Lower lobe of right lung (tissue), 2 donors: ENCODE measurements around the gene NID2. TPM values are rescaled to one million over a fixed set of nuclear protein-coding genes. Genes with fewer than 3 reads are reported as not detected.

ENCODE experiments used
- ATAC-seq, 2 donors: fragments of 200-7000 bp; cut with Tn5 transposase; one replicate each; pipeline ENCODE4 v1.9.1; 2020 to 2022; ENCODE audit warnings: mild to moderate bottlenecking in 2 of 2, moderate library complexity in 2 of 2
- DNase-seq: peaks from one replicate; pipeline ENCODE4 v3.0.0-alpha.2; 2020
- H3K27ac ChIP-seq: fragments of 200-600 bp; one replicate; pipeline ENCODE4 v1.8.0; 2022
- H3K27me3 ChIP-seq: fragments of 200-600 bp; one replicate; pipeline ENCODE4 v1.8.0; 2022; ENCODE audit warnings: low read depth
- H3K36me3 ChIP-seq: fragments of 200-600 bp; one replicate; pipeline ENCODE4 v1.8.0; 2022; ENCODE audit warnings: mild to moderate bottlenecking
- H3K4me1 ChIP-seq: fragments of 200-600 bp; one replicate; pipeline ENCODE4 v1.8.0; 2022
- H3K4me3 ChIP-seq: fragments of 200-600 bp; one replicate; pipeline ENCODE4 v1.8.0; 2022; ENCODE audit warnings: mild to moderate bottlenecking
- H3K9me3 ChIP-seq: fragments of 200-600 bp; one replicate; pipeline ENCODE4 v1.8.0; 2022
- intact Hi-C: fragments of 100-400 bp; cut with DNase I; formaldehyde crosslinking; loops from one replicate; pipeline ENCODE4 v1.11.0; 2022
- total RNA-seq: library from RNA; stranded (reverse); fragmentation: NEBNext Ultra II Directional; extraction: Animal tissue kit (Norgen Biotek cat#: 25700); gene quantifications from one replicate; pipeline ENCODE4 v1.2.1, GENCODE V29; 2021
- TF ChIP-seq, protein P1 (sequence below): fragments of 200-600 bp; IDR thresholded peaks from one replicate; pipeline ENCODE4 v1.8.0; 2022; ENCODE audit warnings: antibody characterized with exemption, mild to moderate bottlenecking
- donor health status: DM: no; HTN: yes; CAD: no; lungs with severe emphysema.

The NID2 gene
- total RNA-seq, 1 donor from 2014 or later = 14.6 TPM

DNA sequence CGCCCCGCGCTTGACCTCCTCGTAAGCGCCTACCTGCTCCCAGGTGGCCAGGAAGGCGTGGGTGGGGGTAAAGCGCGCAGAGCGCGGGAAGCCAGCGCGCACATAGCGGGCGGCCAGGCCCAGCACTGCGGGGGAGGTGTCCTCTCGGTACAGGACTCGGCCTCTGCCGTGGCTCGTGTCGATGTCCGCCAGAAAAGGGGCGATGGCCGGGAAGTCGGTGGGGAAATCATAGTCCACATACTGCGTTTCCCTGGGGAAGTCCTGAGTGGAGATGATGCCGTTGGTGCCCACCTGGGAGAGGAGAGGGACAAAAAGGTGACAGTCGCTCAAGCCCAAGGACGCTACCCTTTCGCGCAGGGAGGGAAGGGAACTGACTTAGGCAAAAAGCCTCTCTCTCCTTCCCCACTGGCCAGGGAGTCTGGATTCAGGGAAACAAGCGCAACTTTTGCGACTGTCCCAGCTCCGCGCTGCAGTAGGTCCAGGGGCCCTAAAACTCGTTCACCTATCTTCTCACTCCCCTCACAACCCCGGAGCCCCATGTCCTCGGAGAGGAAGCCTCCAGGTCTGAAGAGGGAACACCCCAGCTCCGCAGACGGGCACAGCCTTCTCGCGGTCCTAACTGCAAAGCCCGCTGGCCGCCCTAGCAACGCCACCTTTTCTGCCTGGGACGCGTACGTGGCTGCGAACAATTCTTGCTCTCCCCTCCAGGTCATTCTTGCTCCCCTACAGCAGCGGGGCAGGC, 815 bp downstream of the NID2 start:
- Histone ChIP-seq H3K36me3 (no peaks in the 10 kb centered on the region), H3K4me1 (peaks cover 32% of the 10 kb centered on the region), H3K27me3 (peaks cover 33% of the 10 kb centered on the region), H3K4me3 (peak overlapping the region; percentile 70), H3K9me3 (no peaks in the 10 kb centered on the region), H3K27ac (peak overlapping the region; percentile 72)
- DNase-seq (no peak), ATAC-seq (peak; percentile 37 to 55)
- intact Hi-C loops = no loop called here
- TF ChIP-seq, protein P1, sequence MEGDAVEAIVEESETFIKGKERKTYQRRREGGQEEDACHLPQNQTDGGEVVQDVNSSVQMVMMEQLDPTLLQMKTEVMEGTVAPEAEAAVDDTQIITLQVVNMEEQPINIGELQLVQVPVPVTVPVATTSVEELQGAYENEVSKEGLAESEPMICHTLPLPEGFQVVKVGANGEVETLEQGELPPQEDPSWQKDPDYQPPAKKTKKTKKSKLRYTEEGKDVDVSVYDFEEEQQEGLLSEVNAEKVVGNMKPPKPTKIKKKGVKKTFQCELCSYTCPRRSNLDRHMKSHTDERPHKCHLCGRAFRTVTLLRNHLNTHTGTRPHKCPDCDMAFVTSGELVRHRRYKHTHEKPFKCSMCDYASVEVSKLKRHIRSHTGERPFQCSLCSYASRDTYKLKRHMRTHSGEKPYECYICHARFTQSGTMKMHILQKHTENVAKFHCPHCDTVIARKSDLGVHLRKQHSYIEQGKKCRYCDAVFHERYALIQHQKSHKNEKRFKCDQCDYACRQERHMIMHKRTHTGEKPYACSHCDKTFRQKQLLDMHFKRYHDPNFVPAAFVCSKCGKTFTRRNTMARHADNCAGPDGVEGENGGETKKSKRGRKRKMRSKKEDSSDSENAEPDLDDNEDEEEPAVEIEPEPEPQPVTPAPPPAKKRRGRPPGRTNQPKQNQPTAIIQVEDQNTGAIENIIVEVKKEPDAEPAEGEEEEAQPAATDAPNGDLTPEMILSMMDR = no peak

DNA sequence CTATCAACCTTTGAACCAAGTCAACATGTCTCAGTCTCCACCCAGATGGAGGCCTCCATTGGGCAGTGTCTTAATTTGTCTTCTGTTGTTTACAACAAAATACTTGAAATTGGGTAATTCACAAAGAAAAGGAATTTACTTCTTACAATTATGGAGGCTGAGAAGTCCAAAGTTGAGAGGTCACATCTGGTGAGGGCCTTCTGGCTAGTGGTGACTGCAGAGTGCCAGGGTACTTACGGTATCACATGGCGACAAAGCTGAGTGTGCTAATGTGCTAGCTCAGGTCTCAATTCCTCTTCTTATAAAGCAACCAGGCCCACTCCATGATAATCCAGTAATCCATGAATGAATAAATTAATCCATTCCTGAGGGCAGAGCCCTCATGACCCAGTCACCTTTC, 4.7 kb downstream of the NID2 start:
- Histone ChIP-seq H3K36me3 (no peaks in the 10 kb centered on the region), H3K27me3 (peaks cover 24% of the 10 kb centered on the region), H3K4me1 (peaks cover 54% of the 10 kb centered on the region), H3K4me3 (no peak overlapping the region), H3K9me3 (no peaks in the 10 kb centered on the region), H3K27ac (no peak overlapping the region)
- DNase-seq (no peak), ATAC-seq (no peak)
- TF ChIP-seq, protein P1 = no peak
- intact Hi-C loops = no loop called here

DNA sequence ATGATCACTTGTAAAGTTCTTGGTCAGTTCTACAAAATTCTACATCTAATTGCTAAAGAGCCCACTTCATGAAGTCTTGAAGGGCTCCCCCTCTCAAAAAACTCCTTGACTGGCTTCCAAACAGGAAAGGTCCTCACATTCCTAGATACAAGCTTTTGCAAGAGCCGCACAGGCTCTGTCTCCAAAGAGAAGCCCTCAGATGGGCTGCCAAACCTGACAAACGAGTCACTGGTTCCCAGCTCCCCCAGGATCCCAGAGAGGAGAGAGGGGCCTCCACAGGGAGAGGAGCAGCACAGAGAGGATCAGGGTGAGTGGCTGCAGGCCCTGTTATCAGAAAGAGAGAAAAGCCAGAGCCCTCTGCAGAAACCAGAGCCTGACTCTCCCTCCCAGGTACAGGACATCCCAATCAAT, 5.8 kb downstream of the NID2 start:
- Histone ChIP-seq H3K27me3 (peaks cover 13% of the 10 kb centered on the region), H3K4me1 (peaks cover 44% of the 10 kb centered on the region), H3K36me3 (no peaks in the 10 kb centered on the region), H3K27ac (no peak overlapping the region), H3K9me3 (no peaks in the 10 kb centered on the region), H3K4me3 (no peak overlapping the region)
- TF ChIP-seq, protein P1 = no peak
- no peak for ATAC-seq
- intact Hi-C loops = no loop called here
- DNase-seq = no peak

DNA sequence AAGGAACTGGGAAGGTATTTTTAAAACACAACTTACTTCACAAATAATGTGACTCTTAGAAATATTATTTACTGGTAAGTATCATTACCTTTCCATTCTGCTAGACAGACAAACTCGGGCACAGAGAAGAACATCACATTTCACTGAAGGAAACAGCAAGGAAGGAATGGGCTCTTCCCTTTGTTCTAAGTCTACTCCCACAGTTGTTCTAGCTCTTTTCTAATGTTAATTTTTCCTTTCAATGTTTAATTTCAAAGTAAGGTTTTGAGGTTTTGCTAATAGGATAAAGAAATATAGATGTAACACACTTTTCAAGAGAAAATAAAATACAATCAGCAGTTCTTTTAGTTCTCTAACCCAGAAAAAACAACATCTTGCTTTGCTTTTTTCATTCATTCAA, 7.0 kb downstream of the NID2 start:
- H3K27me3 ChIP-seq = peaks cover 3% of the 10 kb centered on the region
- no peak overlapping the region for H3K27ac ChIP-seq
- H3K4me3 ChIP-seq = no peak overlapping the region
- no peak for DNase-seq
- peaks cover 33% of the 10 kb centered on the region for H3K4me1 ChIP-seq
- ATAC-seq = no peak
- H3K9me3 ChIP-seq = no peaks in the 10 kb centered on the region
- TF ChIP-seq, protein P1 = no peak
- intact Hi-C loops = no loop called here
- no peaks in the 10 kb centered on the region for H3K36me3 ChIP-seq

DNA sequence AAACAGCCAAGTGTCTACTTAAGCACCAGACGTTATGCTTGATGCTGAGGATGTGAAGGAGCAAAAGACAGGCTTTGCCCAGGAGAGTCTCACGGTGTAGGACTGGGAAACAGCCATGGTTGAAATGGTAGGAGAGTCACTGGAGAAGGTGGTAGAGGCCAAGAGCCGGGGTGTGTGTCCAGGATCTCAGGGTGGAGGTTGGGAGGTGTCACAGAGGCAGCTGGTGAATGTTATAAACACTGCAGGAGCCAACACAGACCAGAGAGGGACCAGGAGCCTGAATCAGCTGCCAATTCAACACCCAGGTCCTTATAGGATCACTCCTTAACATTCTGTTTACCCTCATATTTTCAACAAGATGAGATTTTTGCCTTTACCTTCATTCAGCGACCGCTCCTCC, 7.5 kb downstream of the NID2 start:
- H3K36me3 ChIP-seq = no peaks in the 10 kb centered on the region
- H3K27ac ChIP-seq = no peak overlapping the region
- TF ChIP-seq, protein P1 = no peak
- ATAC-seq (peak in 1 of 2 donors; percentile 25), DNase-seq (no peak)
- intact Hi-C loops = no loop called here
- peaks cover 33% of the 10 kb centered on the region for H3K4me1 ChIP-seq
- H3K4me3 ChIP-seq = no peak overlapping the region
- H3K27me3 ChIP-seq = no peaks in the 10 kb centered on the region
- H3K9me3 ChIP-seq = no peaks in the 10 kb centered on the region
